Trophoblast cell (in vitro differentiated cells and primary cell): Measurements from ENCODE around the gene GPC4.

ENCODE experiments used
- DNase-seq, 2 donors: peaks; one replicate each; pipeline ENCODE4 v3.0.0-alpha.2; 2016
- H2AFZ ChIP-seq: 2 replicates; pipeline ENCODE4 v1.6.1; 2013; ENCODE audit warnings: low read length, moderate library complexity, mild to moderate bottlenecking; ENCODE audit not compliant: insufficient read depth, poor library complexity
- H2AK5ac ChIP-seq: 2 replicates; pipeline ENCODE4 v1.6.1; 2013; ENCODE audit warnings: mild to moderate bottlenecking, low read length
- H2BK120ac ChIP-seq: 2 replicates; pipeline ENCODE4 v1.6.1; 2013; ENCODE audit warnings: low read length, mild to moderate bottlenecking, moderate library complexity; ENCODE audit not compliant: insufficient read depth, poor library complexity
- H2BK12ac ChIP-seq: 2 replicates; pipeline ENCODE4 v1.6.1; 2013; ENCODE audit warnings: mild to moderate bottlenecking, low read length, moderate library complexity
- H2BK5ac ChIP-seq: 2 replicates; pipeline ENCODE4 v1.6.1; 2013; ENCODE audit warnings: low read length, low read depth, moderate library complexity, mild to moderate bottlenecking; ENCODE audit not compliant: poor library complexity
- H3K14ac ChIP-seq: 2 replicates; pipeline ENCODE4 v1.6.1; 2013; ENCODE audit warnings: mild to moderate bottlenecking, low read length
- H3K18ac ChIP-seq: 2 replicates; pipeline ENCODE4 v1.6.1; 2013; ENCODE audit warnings: mild to moderate bottlenecking, low read length
- H3K23ac ChIP-seq: 2 replicates; pipeline ENCODE4 v1.6.1; 2013; ENCODE audit warnings: low read length
- H3K27ac ChIP-seq: 2 replicates; pipeline ENCODE4 v1.5.1; 2013; ENCODE audit warnings: low read depth, mild to moderate bottlenecking, inconsistent platforms, low read length, moderate library complexity
- H3K27me3 ChIP-seq: 2 replicates; pipeline ENCODE4 v1.6.1; 2013; ENCODE audit warnings: inconsistent platforms, mild to moderate bottlenecking, low read length, moderate library complexity; ENCODE audit not compliant: insufficient read depth
- H3K36me3 ChIP-seq, 2 experiments: 1 replicate in 1 of 2; 2 replicates in 1 of 2; pipeline ENCODE4 v1.6.1; 2013; ENCODE audit warnings: low read length in 2 of 2, mild to moderate bottlenecking in 2 of 2, moderate library complexity in 1 of 2; ENCODE audit not compliant: insufficient read depth in 2 of 2, control insufficient read depth in 1 of 2
- H3K4ac ChIP-seq: 2 replicates; pipeline ENCODE4 v1.6.1; 2013; ENCODE audit warnings: low read depth, mild to moderate bottlenecking, low read length, moderate library complexity
- H3K4me1 ChIP-seq, 2 experiments: 1 replicate in 1 of 2; 2 replicates in 1 of 2; pipeline ENCODE4 v1.6.1; 2013; ENCODE audit warnings: low read length in 2 of 2, mild to moderate bottlenecking in 2 of 2, moderate library complexity in 1 of 2; ENCODE audit not compliant: insufficient read depth in 2 of 2, control insufficient read depth in 1 of 2
- H3K4me2 ChIP-seq: 2 replicates; pipeline ENCODE4 v1.6.1; 2013; ENCODE audit warnings: inconsistent platforms, mild to moderate bottlenecking, low read length, moderate library complexity
- H3K4me3 ChIP-seq: 2 replicates; pipeline ENCODE4 v1.5.1; 2013; ENCODE audit warnings: mild to moderate bottlenecking, low read depth, low read length, inconsistent platforms
- H3K79me1 ChIP-seq: one replicate; pipeline ENCODE4 v1.6.1; 2013; ENCODE audit warnings: low read length
- H3K79me2 ChIP-seq: 2 replicates; pipeline ENCODE4 v1.6.1; 2013; ENCODE audit warnings: low read length, mild to moderate bottlenecking; ENCODE audit not compliant: control insufficient read depth, insufficient read depth, poor library complexity
- H3K9ac ChIP-seq: 2 replicates; pipeline ENCODE4 v1.6.1; 2013; ENCODE audit warnings: mild to moderate bottlenecking, low read length
- H3K9me3 ChIP-seq: 2 replicates; pipeline ENCODE4 v1.6.1; 2013; ENCODE audit warnings: low read depth, mild to moderate bottlenecking, control low read depth, inconsistent platforms, low read length; ENCODE audit not compliant: insufficient read depth
- H4K12ac ChIP-seq: 2 replicates; pipeline ENCODE4 v1.6.1; 2013; ENCODE audit warnings: low read depth, mild to moderate bottlenecking, low read length, moderate library complexity
- H4K8ac ChIP-seq: 2 replicates; pipeline ENCODE4 v1.6.1; 2013; ENCODE audit warnings: low read depth, mild to moderate bottlenecking, low read length, moderate library complexity
- H4K91ac ChIP-seq: one replicate; pipeline ENCODE4 v1.6.1; 2013; ENCODE audit warnings: low read depth, mild to moderate bottlenecking, low read length, moderate library complexity
- WGBS: extraction: QIAGEN DNeasy Blood & Tissue Kit; methylation state at CpG from one replicate; pipeline ENCODE4 v1.1.7; 2013; ENCODE audit warnings: missing lambda C conversion rate; ENCODE audit not compliant: insufficient read length, insufficient coverage; ENCODE audit errors: extremely low coverage; 5-methylcytosine and 5-hydroxymethylcytosine counted together

Gene GPC4

GRCh38 chrX:133250184-133251100 lies 164.8 kb downstream of the GPC4 start:
- Histone ChIP-seq H3K23ac (no peak overlapping the region), H4K8ac (no peak overlapping the region), H2BK5ac (no peak overlapping the region), H3K9ac (no peak overlapping the region), H2BK12ac (no peak overlapping the region), H3K79me1 (no peaks in the 10 kb centered on the region), H3K4me3 (no peak overlapping the region), H3K4me1 (no peaks in the 10 kb centered on the region), H4K91ac (no peak overlapping the region), H4K12ac (no peak overlapping the region), H2BK120ac (no peak overlapping the region), H3K36me3 (no peaks in the 10 kb centered on the region), H3K27me3 (no peaks in the 10 kb centered on the region), H3K9me3 (peaks cover 2% of the 10 kb centered on the region), H3K4ac (no peak overlapping the region), H3K79me2 (no peaks in the 10 kb centered on the region), H2AK5ac (no peak overlapping the region), H3K18ac (no peak overlapping the region), H2AFZ (no peak overlapping the region), H3K4me2 (no peak overlapping the region), H3K27ac (no peak overlapping the region), H3K14ac (no peak overlapping the region)
- WGBS: no CpG with 5 or more reads among the region's 5 CpGs
- no peak for DNase-seq
